NK-92 (cell line): ENCODE measurements around the gene SLC6A3.
"Not testable (repeated sequence)": the region's sequence is repeated elsewhere in the genome, so short reads cannot be mapped to it uniquely, and the experiment has no call there.

Experiments used
- DNase-seq: peaks from one replicate; lab custom pipeline; 2025; ENCODE audit not compliant: unreplicated experiment; lab: John Stamatoyannopoulos, UW

SLC6A3 gene

DNA sequence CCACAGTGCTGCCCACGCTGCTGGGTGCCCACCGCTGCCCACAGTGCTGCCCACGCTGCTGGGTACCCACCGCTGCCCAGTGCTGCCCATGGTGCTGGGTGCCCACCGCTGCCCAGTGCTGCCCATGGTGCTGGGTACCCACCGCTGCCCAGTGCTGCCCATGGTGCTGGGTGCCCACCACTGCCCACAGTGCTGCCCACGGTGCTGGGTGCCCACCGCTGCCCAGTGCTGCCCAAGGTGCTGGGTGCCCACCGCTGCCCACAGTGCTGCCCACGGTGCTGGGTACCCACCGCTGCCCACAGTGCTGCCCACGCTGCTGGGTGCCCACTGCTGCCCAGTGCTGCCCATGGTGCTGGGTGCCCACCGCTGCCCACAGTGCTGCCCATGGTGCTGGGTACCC is 22.7 kb downstream of the SLC6A3 start:
- not testable (repeated sequence) for DNase-seq

DNA sequence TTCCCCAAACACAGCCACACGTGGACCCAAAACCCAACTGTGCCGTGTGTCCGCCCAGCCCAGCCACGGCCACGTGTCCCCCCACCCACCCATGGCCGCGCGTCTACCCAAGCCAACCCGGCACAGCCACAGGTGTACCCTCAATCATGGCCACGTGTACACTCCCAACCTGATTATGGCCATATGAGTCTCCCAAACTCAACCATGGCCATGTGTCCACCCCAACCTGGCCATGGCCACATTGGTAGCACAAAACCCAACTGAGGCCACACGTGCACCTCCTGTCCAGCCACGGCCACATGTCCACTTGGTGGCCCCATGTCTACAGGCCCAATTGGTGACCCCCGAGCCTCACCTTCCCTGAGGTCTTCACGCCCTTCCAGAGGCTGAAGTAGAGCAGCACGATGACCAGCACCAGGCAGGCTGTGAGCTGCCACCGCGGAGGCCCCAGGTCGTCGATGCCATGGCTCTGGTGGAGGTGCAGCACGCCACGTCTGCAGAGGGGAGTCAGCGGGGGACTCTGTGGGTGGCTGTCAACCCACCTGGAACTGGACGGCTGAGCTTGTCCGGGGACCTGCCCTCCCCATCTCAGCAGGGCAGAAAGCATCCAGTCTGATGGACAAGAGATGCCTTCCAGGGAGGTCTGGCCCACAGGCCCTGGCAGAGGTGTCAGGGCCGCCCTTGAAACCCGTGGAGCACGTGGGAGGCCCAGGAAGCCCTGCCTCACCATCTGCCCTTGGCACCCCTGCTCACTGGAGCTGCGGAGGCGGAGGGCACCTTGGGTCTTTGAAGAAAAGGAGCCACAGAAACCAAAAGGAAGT is 23.5 kb downstream of the SLC6A3 start:
- DNase-seq: no peak

DNA sequence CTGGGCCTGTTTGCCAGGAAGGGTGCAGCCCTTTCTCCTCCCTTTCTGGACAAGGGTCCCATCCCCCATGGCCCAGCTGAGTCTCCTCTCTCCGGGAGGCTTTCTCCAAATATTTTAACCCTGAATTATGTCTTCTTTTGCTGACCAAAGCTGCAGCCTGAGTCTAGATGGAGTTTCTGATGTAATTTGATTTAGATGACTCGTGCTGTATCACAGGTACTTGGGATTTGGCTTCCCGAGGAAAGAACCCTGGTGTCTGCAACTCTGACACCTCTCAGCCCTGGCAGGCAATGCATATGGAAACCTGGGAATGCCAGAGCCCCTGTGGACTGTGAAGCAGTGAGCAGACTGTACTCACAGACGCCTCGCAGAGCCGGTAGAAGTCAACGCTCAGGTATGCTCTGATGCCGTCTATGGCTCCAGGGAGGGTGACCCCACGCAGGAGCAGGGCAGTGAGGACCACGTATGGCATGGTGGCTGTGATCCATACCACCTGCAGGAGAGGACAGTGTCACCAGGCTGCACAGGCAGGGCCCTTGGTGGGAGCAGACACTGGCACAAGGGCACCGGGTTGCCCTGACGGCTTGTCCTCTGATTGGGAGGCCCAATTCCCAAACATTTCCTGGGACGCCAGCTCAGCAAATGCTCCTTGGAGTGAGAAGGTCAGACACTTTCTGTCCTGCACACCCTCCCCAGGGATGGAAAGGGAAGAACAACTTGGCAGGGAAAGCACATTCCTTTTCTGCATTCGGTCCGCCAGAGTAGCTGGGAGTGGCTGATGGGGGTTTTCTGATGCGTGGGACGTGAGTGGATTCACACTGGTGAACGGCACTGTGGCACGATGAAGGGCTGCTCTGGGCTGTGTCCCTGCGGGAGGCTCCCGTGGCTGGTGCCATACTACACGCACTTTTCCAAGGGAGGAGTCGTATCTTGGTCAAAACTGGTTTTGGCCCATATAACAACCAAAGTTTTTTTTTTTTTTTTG is 24.7 kb downstream of the SLC6A3 start:
- DNase-seq: no peak

DNA sequence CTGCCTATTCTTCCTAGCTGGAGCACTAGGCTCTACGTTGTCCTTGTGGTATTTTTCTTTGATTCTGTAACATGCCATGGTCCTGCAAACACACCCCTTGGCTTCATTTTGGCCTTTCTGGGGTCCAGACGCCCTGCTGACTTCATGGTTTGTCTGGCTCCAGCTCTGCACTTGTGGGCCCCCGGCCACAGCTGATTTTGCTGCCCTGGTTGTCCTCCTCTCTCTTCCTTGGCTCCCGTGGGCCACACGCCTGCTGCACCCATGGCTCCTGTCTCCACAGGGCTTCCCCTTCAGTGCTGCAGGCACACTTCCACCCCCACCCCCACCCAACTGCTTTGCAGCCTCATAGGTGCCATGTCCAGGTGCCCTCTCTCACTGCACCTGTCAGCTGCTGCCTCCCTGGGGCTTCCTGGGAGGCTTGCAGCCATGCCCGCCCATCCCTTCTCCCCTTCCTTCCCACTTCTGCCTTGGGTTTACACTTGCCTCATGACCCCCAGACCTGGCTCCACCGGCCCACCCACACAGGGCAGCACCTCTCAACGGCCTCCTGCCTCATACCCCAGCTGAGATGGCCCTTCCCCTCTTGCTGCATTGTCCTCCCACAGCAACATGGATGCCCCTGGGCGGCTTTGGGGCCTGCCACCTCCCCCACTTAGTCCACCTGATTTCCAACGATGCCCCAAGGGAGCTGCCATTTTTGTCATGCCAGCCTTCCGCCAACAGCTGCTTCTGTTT is 25.6 kb downstream of the SLC6A3 start:
- DNase-seq: no peak

- no peak for DNase-seq
These were observed 26.3 kb downstream of the SLC6A3 start for GRCh38 chr5:1418921-1419280.

DNA sequence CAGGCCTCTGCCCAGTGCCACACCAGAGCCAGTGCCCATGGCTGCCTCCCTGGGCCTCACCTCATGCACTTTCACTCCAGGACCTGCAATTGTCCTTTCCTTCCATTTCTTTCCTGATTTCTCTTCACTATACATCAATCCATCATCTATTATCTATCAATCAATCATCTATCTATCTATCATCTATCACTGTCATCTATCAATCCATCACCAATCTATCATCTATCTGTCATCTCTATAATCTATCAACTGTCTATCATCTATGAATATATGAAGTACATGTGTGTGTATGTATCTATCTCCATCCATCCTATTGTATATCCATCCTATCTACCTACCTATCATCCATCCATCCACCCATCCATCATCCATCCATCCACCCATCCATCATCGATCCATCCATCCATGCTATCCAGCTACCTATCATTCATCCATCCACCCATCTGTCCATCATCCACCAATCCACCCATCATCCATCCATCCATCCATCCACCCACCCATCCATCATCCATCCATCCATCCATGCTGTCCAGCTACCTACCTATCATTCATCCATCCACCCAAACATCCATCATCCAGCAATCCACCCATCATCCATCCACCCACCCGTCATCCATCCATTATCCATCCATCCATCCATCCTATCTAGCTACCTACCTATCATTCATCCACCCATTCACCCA is 26.9 kb downstream of the SLC6A3 start:
- no peak for DNase-seq

GRCh38 chr5:1417586-1418225 is 27.5 kb downstream of the SLC6A3 start:
- DNase-seq: no peak

DNA sequence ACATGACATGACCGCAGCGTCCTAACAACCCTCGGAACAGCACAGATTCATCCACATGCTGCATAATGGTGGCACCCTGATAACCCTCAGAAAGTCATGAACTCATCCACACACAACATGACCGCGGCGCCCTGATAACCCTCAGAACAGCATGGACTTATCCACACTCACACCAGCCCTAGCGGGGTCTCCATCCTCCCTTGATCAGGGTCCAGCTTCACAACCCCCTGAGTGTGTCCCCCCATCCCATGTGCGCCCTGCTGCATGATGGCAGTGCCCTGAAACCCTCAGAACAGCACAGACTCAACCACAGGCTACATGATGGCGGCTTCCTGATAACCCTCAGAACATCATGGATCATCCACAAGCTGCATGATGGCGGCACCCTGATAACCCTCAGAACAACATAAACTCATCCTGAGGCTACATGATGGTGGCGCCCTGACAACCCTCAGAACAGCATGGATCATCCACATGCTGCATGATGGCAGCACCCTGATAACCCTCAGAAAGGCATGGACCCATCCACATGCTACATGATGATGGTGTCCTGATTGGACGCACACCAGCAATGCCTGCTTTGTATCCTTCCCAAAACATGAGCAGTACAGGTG is 28.3 kb downstream of the SLC6A3 start:
- DNase-seq: no peak

- DNase-seq: no peak
These were observed 29.4 kb downstream of the SLC6A3 start for GRCh38 chr5:1415626-1416360.

GRCh38 chr5:1415059-1415425 is 30.2 kb downstream of the SLC6A3 start:
- DNase-seq: no peak

GRCh38 chr5:1414311-1415058 is 30.8 kb downstream of the SLC6A3 start:
- no peak for DNase-seq

DNA sequence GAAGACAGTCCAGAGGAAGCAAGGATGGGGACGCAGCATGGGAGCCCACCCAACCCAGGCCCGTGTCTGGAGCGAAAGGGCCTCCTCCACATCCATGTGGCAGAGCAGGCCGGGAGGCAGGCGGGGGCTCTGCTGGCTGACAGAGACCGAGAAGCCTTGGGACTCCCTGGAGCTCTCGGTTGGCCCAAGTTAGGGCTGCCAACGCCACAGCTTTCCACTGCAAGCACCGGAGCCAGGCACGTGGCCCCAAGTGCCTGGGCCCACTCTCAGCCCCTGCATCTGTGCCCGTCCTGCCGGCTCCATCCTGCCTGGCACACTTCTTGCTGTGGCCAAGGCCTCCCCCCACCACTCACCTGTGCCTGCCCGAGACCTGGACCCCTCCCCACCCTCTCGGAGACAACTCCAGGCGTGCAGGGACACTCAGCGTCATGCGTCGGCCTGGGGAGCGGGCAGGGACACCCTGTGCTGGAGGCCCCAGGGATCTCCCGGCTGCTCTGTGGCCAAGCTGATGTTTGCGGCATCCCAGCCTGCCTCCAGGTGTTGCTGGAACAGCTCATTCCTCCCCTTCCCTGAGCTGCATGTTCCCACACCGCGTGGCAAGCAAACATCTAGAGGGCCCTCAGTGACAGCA is 31.5 kb downstream of the SLC6A3 start:
- no peak for DNase-seq

DNA sequence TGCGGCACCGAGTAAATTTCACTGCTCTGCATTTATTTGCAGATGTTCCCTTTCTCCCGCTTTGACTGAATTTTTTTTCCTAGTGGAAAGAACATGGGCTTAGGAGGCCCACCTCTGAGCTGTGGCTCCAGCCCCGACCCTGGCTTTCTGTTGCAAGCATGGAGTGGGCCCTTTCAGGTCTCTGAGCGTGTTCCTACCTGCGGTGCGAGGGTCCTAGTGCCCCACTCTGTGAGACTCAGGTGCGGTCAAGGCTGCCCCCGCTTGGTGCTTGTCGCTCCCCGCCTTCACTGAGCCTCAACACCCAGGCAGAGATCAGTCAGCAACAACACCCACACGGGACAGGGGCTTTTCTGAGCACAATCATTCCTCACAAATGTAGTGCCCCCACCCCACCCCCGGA is 32.0 kb downstream of the SLC6A3 start:
- DNase-seq: no peak

DNA sequence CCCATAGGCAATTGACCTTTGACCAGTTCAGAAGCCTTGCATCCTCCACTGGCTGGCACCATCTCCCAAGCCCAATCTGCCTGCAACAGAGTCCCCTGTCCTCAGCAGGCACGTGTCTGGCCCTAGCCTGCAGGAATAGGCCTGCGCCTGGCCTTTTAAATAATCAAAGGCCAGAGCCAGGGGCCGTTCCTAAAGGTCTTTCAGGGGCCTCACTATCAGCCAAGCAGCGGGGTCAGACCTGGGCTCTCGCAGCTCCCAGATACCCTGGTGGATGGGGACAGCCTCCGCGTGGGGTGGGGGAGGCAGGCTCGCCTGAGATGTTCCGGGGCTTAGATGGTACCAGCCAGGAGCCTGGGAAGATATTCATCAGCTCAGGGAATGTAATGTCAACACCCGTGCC is 32.6 kb downstream of the SLC6A3 start:
- DNase-seq: no peak

DNA sequence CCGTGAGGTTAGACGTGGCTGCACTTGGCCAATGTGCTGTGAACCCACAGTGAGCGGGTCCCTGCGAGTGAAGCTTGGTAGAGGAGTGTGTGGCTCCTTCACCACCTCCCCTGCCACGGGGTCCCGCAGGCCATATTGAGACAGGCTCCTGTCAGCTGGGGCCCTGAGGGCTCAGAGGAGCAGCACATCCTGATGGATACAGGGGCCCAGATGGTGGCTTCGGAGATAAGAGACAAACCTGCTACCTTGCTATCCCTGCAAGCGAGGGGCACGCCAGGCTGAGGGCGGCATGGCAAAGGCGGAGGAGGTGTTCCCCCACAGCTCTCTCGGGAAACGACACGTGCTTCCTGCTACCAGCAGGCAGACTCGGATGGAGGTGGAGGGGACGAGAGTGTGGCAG is 33.1 kb downstream of the SLC6A3 start:
- no peak for DNase-seq

DNA sequence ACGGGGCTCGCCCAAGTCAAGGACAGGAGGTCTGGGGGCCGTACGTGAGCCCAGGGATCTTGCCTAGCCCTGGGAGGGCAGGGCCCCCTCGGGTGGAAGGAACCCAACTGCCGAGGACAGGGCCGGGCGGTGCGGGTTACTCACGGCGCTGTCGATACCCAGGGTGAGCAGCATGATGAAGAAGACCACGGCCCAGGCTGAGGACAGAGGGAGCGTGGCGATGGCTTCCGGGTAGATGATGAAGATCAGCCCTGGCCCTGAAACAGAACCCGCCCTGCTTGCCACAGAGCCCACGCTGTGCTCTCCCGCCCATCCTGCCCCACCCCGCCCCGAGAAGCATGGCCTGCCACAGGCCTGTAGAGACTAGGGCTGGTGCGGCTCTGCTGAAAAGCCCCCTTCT is 34.1 kb downstream of the SLC6A3 start:
- no peak for DNase-seq

- DNase-seq: no peak
These were observed 34.9 kb downstream of the SLC6A3 start for GRCh38 chr5:1410156-1411014.
